Effector CD8-positive, alpha-beta T cell (primary cell): ENCODE measurements around the gene TEF.
A peak's percentile ranks its signal among the peaks of the same experiment; 100 is the strongest.
"Not testable (repeated sequence)": the region's sequence is repeated elsewhere in the genome, so short reads cannot be mapped to it uniquely, and the experiment has no call there.

Experiments used
- DNase-seq: peaks from one replicate; lab custom pipeline; 2025; lab: John Stamatoyannopoulos, UW

The TEF gene

GRCh38 chr22:41418717-41419116, 37.0 kb downstream of the TEF start:
- no peak for DNase-seq

- DNase-seq, result no peak
These were observed 44.1 kb downstream of the TEF start for GRCh38 chr22:41425660-41426365.

GRCh38 chr22:41429232-41429950, 47.6 kb downstream of the TEF start:
- no peak for DNase-seq

GRCh38 chr22:41429951-41430332, 48.2 kb downstream of the TEF start:
- DNase-seq, result no peak

GRCh38 chr22:41431656-41432055, 49.9 kb downstream of the TEF start:
- DNase-seq, result no peak

- DNase-seq, result not testable (repeated sequence)
These were observed 51.7 kb downstream of the TEF start for GRCh38 chr22:41433480-41433879.

GRCh38 chr22:41434361-41435003, 52.7 kb downstream of the TEF start:
- not testable (repeated sequence) for DNase-seq

GRCh38 chr22:41435560-41435959, 53.8 kb downstream of the TEF start:
- no peak for DNase-seq

- no peak for DNase-seq
These were observed 54.8 kb downstream of the TEF start for GRCh38 chr22:41436322-41437113.

GRCh38 chr22:41437198-41437597, 55.5 kb downstream of the TEF start:
- no peak for DNase-seq

- not testable (repeated sequence) for DNase-seq
These were observed 58.8 kb downstream of the TEF start for GRCh38 chr22:41440511-41440910.

GRCh38 chr22:41442240-41442792, 60.6 kb downstream of the TEF start:
- DNase-seq, result no peak

- peak; percentile 68 for DNase-seq
These were observed 62.8 kb downstream of the TEF start for GRCh38 chr22:41444360-41445128.

- no peak for DNase-seq
These were observed 63.7 kb downstream of the TEF start for GRCh38 chr22:41445129-41446056.

GRCh38 chr22:41446057-41446501, 64.3 kb downstream of the TEF start:
- DNase-seq, result no peak

- DNase-seq, result peak; percentile 91
These were observed 65.1 kb downstream of the TEF start, which contains the start of gene TOB2 for GRCh38 chr22:41446639-41447434. TSS of gene TOB2 (minus strand) at chr22:41446801. CDS start at chr22:41437345, 9,456 bp downstream.

GRCh38 chr22:41447435-41448188, 65.9 kb downstream of the TEF start:
- DNase-seq, result peak; percentile 42

- DNase-seq, result peak; percentile 84
These were observed 66.6 kb downstream of the TEF start for GRCh38 chr22:41448189-41448808.
